OCI-LY1 (cell line): ENCODE data around the gene AP2B1.

ENCODE experiments used
- H2AFZ ChIP-seq: fragments of 200-600 bp; sonication (generic), shearing (Covaris generic); 2 replicates; pipeline ENCODE4 v1.6.0; 2014; ENCODE audit warnings: antibody characterized with exemption, mild to moderate bottlenecking, low read length
- H3F3A ChIP-seq: fragments of 200-600 bp; sonication (generic), shearing (Covaris generic); 2 replicates; pipeline ENCODE4 v1.6.0; 2014; ENCODE audit warnings: mild to moderate bottlenecking, antibody characterized with exemption, low read length, moderate library complexity; ENCODE audit not compliant: insufficient read depth
- H3K27ac ChIP-seq: fragments of 200-600 bp; sonication (generic); 2 replicates; pipeline ENCODE4 v1.5.1; 2014; ENCODE audit warnings: low read length, mixed run types, mild to moderate bottlenecking, low read depth; ENCODE audit not compliant: poor library complexity, severe bottlenecking
- H3K27me3 ChIP-seq: fragments of 200-600 bp; sonication (generic); 2 replicates; pipeline ENCODE4 v1.6.0; 2014; ENCODE audit warnings: antibody characterized with exemption, mild to moderate bottlenecking, low read length, moderate library complexity; ENCODE audit not compliant: insufficient read depth
- H3K36me3 ChIP-seq: fragments of 200-600 bp; sonication (generic); 2 replicates; pipeline ENCODE4 v1.6.1; 2014; ENCODE audit warnings: mild to moderate bottlenecking, antibody characterized with exemption, low read length, moderate library complexity, mixed read lengths; ENCODE audit not compliant: insufficient read depth
- H3K4me1 ChIP-seq: fragments of 200-600 bp; sonication (generic); 2 replicates; pipeline ENCODE4 v1.5.1; 2014; ENCODE audit warnings: mild to moderate bottlenecking, low read length, moderate library complexity; ENCODE audit not compliant: insufficient read depth, severe bottlenecking
- H3K4me2 ChIP-seq: fragments of 200-600 bp; sonication (generic), shearing (Covaris generic); 2 replicates; pipeline ENCODE4 v1.6.1; 2014; ENCODE audit warnings: low read length
- H3K4me3 ChIP-seq: fragments of 200-600 bp; sonication (generic); 2 replicates; pipeline ENCODE4 v1.5.1; 2014; ENCODE audit warnings: low read length, low read depth, mild to moderate bottlenecking, mixed read lengths; ENCODE audit not compliant: poor library complexity, severe bottlenecking
- H3K79me2 ChIP-seq: fragments of 200-600 bp; shearing (Covaris generic); 2 replicates; pipeline ENCODE4 v1.6.1; 2016; ENCODE audit warnings: mixed run types, low read length, mixed read lengths; ENCODE audit not compliant: insufficient read depth
- H3K9ac ChIP-seq: fragments of 200-600 bp; sonication (generic), shearing (Covaris generic); 2 replicates; pipeline ENCODE4 v1.6.1; 2014; ENCODE audit warnings: mild to moderate bottlenecking, low read length, mixed read lengths
- H3K9me2 ChIP-seq: fragments of 200-600 bp; sonication (generic), shearing (Covaris generic); 2 replicates; pipeline ENCODE4 v1.6.1; 2014; ENCODE audit warnings: low read depth, mild to moderate bottlenecking, low read length, mixed read lengths
- H3K9me3 ChIP-seq: fragments of 200-600 bp; shearing (Covaris generic); 2 replicates; pipeline ENCODE4 v1.6.1; 2014; ENCODE audit warnings: low read length, mixed read lengths
- H4K20me1 ChIP-seq: fragments of 200-600 bp; sonication (generic), shearing (Covaris generic); 2 replicates; pipeline ENCODE4 v1.6.0; 2016; ENCODE audit warnings: mild to moderate bottlenecking, low read length; ENCODE audit not compliant: insufficient read depth
- EZH2 ChIP-seq: fragments of 200-600 bp; sonication (generic), shearing (Covaris generic); IDR thresholded peaks from 2 replicates; pipeline ENCODE4 v1.8.0; 2017; ENCODE audit warnings: borderline replicate concordance, mixed run types, mild to moderate bottlenecking, antibody characterized with exemption, low read length, moderate library complexity, mixed read lengths
- TF ChIP-seq, protein P1 (sequence below): fragments of 200-600 bp; sonication (generic), shearing (Covaris generic); IDR thresholded peaks from 2 replicates; pipeline ENCODE4 v1.5.1; 2017; ENCODE audit warnings: mild to moderate bottlenecking, antibody characterized with exemption, low read length, moderate library complexity, mixed read lengths

The AP2B1 gene

DNA sequence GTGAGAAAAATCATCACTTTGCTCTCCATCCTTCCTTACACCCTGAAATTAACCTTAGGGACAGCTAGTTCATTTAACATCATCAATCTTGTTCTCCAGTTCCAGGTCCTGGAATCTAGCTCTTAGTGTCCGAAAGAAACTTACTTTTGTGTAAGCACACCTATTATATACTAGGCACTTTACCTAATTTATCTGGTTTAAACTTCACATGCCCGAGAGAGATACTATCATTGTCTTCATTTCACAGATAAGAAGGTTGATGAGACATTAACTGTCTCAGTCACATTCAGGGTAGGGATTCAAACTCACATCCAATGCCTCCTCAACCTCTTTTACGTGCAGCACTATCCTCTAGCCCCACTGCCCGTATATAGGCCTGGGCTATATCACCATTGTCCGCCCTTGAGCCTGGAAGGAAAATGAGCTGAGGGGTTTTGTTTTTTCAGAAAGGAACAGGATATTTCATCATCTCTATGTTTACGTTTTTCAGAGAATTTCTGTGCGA is 501 bp upstream of the AP2B1 start:
- peak overlapping the region; percentile 89; the same call in 1 of the 2 replicates for H3K9ac ChIP-seq
- no peaks in the 10 kb centered on the region for H3K9me3 ChIP-seq
- no peaks in the 10 kb centered on the region for H4K20me1 ChIP-seq
- no peaks in the 10 kb centered on the region for H3F3A ChIP-seq
- H3K79me2 ChIP-seq, result peaks cover 31% of the 10 kb centered on the region
- H3K36me3 ChIP-seq, result no peaks in the 10 kb centered on the region
- no peaks in the 10 kb centered on the region for H3K9me2 ChIP-seq
- H3K4me3 ChIP-seq, result peak overlapping the region; percentile 89
- TF ChIP-seq EZH2, result no peak
- TF ChIP-seq, protein P1, sequence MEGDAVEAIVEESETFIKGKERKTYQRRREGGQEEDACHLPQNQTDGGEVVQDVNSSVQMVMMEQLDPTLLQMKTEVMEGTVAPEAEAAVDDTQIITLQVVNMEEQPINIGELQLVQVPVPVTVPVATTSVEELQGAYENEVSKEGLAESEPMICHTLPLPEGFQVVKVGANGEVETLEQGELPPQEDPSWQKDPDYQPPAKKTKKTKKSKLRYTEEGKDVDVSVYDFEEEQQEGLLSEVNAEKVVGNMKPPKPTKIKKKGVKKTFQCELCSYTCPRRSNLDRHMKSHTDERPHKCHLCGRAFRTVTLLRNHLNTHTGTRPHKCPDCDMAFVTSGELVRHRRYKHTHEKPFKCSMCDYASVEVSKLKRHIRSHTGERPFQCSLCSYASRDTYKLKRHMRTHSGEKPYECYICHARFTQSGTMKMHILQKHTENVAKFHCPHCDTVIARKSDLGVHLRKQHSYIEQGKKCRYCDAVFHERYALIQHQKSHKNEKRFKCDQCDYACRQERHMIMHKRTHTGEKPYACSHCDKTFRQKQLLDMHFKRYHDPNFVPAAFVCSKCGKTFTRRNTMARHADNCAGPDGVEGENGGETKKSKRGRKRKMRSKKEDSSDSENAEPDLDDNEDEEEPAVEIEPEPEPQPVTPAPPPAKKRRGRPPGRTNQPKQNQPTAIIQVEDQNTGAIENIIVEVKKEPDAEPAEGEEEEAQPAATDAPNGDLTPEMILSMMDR, result no peak
- H3K4me2 ChIP-seq, result peak overlapping the region; percentile 95
- no peaks in the 10 kb centered on the region for H3K27me3 ChIP-seq
- H3K27ac ChIP-seq, result peak overlapping the region; percentile 50
- peak overlapping the region; percentile 31 for H2AFZ ChIP-seq
- peaks cover 25% of the 10 kb centered on the region for H3K4me1 ChIP-seq

DNA sequence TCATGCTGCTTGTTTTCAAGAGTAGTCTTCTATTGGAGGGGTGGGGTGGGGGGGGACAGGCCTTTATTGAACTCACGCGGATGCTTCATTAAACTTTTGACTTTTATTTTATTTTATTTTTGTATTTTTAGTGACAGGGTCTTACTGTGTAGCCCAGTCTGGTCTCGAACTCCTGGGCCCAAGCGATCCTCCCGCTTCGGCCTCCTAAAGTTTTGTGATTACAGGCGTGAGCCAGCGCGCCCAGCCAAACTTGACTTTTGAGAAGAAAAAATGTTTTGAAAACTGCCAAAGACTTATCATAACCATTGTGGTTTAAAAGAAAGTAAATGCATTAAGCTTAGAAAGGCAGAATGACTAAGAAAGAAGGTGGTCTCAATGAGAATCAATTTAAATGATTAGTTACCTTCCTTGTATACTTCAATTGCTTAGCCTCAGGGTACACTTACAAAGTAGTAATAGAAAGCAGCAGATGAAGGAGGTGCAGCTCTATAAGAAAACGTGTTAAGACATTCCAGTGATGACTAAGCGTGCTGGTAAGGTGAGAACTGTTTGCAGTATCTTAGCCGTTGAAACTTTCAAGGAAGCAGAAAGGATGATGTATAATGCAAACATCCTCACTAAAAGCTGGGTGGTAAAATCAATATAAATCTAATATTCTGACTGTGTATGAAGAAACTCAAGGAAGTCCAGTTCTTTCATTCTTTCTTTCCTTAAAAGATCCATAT is 1.2 kb downstream of the AP2B1 start:
- Histone ChIP-seq H2AFZ (no peak overlapping the region), H3K27me3 (no peaks in the 10 kb centered on the region), H3K4me2 (peak overlapping the region; percentile 95), H3F3A (no peaks in the 10 kb centered on the region), H4K20me1 (no peaks in the 10 kb centered on the region), H3K9me3 (no peaks in the 10 kb centered on the region), H3K9me2 (no peaks in the 10 kb centered on the region), H3K36me3 (no peaks in the 10 kb centered on the region), H3K4me1 (peaks cover 25% of the 10 kb centered on the region), H3K9ac (peak overlapping the region; percentile 89), H3K79me2 (peaks cover 36% of the 10 kb centered on the region), H3K4me3 (peak overlapping the region; percentile 89), H3K27ac (no peak overlapping the region)
- TF ChIP-seq EZH2, result no peak
- TF ChIP-seq, protein P1, result no peak

DNA sequence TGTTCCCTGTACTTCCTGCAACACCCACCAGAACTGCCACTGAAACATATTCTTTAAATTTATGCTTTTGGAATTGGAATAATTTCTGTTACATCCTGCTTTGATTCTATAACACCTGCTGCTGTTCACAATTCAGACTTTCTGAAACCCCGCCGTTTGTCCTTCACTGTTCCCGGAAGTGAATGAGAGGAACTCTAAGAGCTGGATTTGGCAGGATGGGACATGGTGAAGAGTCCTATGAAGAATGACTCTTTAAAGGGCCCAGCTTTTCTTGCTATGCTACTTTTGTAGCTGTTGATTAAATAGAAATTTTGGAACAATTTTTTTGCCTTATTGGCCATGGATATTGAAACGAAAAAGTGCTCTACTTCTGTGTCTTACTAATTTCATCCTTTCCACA is 8.9 kb downstream of the AP2B1 start:
- Histone ChIP-seq H3K9ac (no peak overlapping the region), H3K9me2 (no peaks in the 10 kb centered on the region), H3F3A (no peaks in the 10 kb centered on the region), H3K4me2 (no peak overlapping the region), H3K4me1 (no peaks in the 10 kb centered on the region), H3K36me3 (peaks cover 57% of the 10 kb centered on the region), H2AFZ (no peak overlapping the region), H3K27ac (no peak overlapping the region), H3K9me3 (no peaks in the 10 kb centered on the region), H3K4me3 (no peak overlapping the region), H3K27me3 (no peaks in the 10 kb centered on the region), H3K79me2 (peaks cover 8% of the 10 kb centered on the region), H4K20me1 (no peaks in the 10 kb centered on the region)
- TF ChIP-seq EZH2, result no peak
- TF ChIP-seq, protein P1, result no peak
